HCT116 (cell line): ENCODE measurements around the gene ZNF646.

ENCODE experiments used
- CTCF ChIP-seq, 3 experiments: fragments of 200-600 bp in 1 of 3; sonication (generic) in 1 of 3; IDR thresholded peaks in 2 of 3; conservative IDR thresholded peaks in 1 of 3; 2 replicates each; pipeline ENCODE4 v1.5.1; 2012 to 2017; ENCODE audit warnings: low read depth in 2 of 3, low read length in 2 of 3, antibody characterized with exemption in 1 of 3, borderline replicate concordance in 1 of 3, control low read depth in 1 of 3, mild to moderate bottlenecking in 1 of 3, mixed read lengths in 1 of 3, mixed run types in 1 of 3, moderate library complexity in 1 of 3; ENCODE audit not compliant: insufficient read depth in 1 of 3
- POLR2A ChIP-seq: IDR thresholded peaks from 2 replicates; pipeline ENCODE4 v1.7.0; 2011; ENCODE audit warnings: borderline replicate concordance; ENCODE audit not compliant: insufficient read depth, insufficient read length; ENCODE audit errors: extremely low read depth

GRCh38 chr16:31106509-31107464 lies 32.6 kb downstream of the ZNF646 start:
- TF ChIP-seq POLR2A = no peak
- TF ChIP-seq CTCF (IDR thresholded peaks at IDR 0.05 in 2 of 3, conservative IDR thresholded peaks at IDR 0.05 in 1 of 3; ENCODE audit: borderline replicate concordance in 1 of 3, insufficient read depth in 1 of 3, low read depth in 2 of 3, low read length in 2 of 3) = no peak
